GM18867 (cell line): Measurements from ENCODE around the gene OGDH.
"Not testable (repeated sequence)": the region's sequence is repeated elsewhere in the genome, so short reads cannot be mapped to it uniquely, and the experiment has no call there.

Source experiments
- ATAC-seq: cut with Tn5 transposase; IDR thresholded peaks from one replicate; pipeline ENCODE4 v1.9.1; 2021; ENCODE audit warnings: mild to moderate bottlenecking, moderate library complexity; ENCODE audit not compliant: unreplicated experiment

The OGDH gene

GRCh38 chr7:44700322-44700721 lies 93.9 kb downstream of the OGDH start:
- ATAC-seq = no peak

- ATAC-seq = not testable (repeated sequence)
Observed at GRCh38 chr7:44703391-44703790, 97.0 kb downstream of the OGDH start.

GRCh38 chr7:44703921-44704320 lies 97.5 kb downstream of the OGDH start:
- ATAC-seq = no peak

GRCh38 chr7:44705434-44705833 lies 99.0 kb downstream of the OGDH start:
- ATAC-seq = no peak

- ATAC-seq = no peak
Observed at GRCh38 chr7:44706788-44707557, 100.5 kb downstream of the OGDH start.

- ATAC-seq = no peak
Observed at GRCh38 chr7:44707558-44708230, 101.3 kb downstream of the OGDH start.

GRCh38 chr7:44709011-44709915 lies 102.8 kb downstream of the OGDH start:
- no peak for ATAC-seq

- ATAC-seq = no peak
Observed at GRCh38 chr7:44709945-44710596, 103.6 kb downstream of the OGDH start.

GRCh38 chr7:44711528-44711927 lies 105.1 kb downstream of the OGDH start:
- no peak for ATAC-seq

- no peak for ATAC-seq
Observed at GRCh38 chr7:44712012-44712411, 105.6 kb downstream of the OGDH start.

- ATAC-seq = no peak
Observed at GRCh38 chr7:44713141-44713540, 106.7 kb downstream of the OGDH start.

GRCh38 chr7:44713680-44714335 lies 107.4 kb downstream of the OGDH start:
- no peak for ATAC-seq

GRCh38 chr7:44716205-44716604 lies 109.8 kb downstream of the OGDH start:
- no peak for ATAC-seq

- no peak for ATAC-seq
Observed at GRCh38 chr7:44720301-44720700, 113.9 kb downstream of the OGDH start.

- ATAC-seq = no peak
Observed at GRCh38 chr7:44724276-44724675, 117.8 kb downstream of the OGDH start.

- ATAC-seq = not testable (repeated sequence)
Observed at GRCh38 chr7:44726250-44726649, 119.8 kb downstream of the OGDH start.

- no peak for ATAC-seq
Observed at GRCh38 chr7:44727158-44727936, 120.9 kb downstream of the OGDH start.

- ATAC-seq = no peak
Observed at GRCh38 chr7:44727937-44728262, 121.5 kb downstream of the OGDH start.

GRCh38 chr7:44729949-44730590 lies 123.6 kb downstream of the OGDH start:
- ATAC-seq = no peak
